GM18861 (cell line): ENCODE results near the gene MICAL3.
A peak's percentile ranks its signal among the peaks of the same experiment; 100 is the strongest.

Experiments used
- ATAC-seq: cut with Tn5 transposase; IDR thresholded peaks from one replicate; pipeline ENCODE4 v1.9.1; 2021; ENCODE audit not compliant: unreplicated experiment

The MICAL3 gene

GRCh38 chr22:17977371-17977770 is 47.0 kb downstream of the MICAL3 start:
- ATAC-seq, result no peak

GRCh38 chr22:17976121-17976520 is 48.2 kb downstream of the MICAL3 start:
- no peak for ATAC-seq

- ATAC-seq, result no peak
These were observed 49.5 kb downstream of the MICAL3 start for GRCh38 chr22:17974703-17975372.

- no peak for ATAC-seq
These were observed 50.3 kb downstream of the MICAL3 start for GRCh38 chr22:17974087-17974486.

GRCh38 chr22:17973217-17973616 is 51.1 kb downstream of the MICAL3 start:
- no peak for ATAC-seq

GRCh38 chr22:17972385-17973191 is 51.8 kb downstream of the MICAL3 start:
- ATAC-seq, result no peak

GRCh38 chr22:17971711-17972110 is 52.6 kb downstream of the MICAL3 start:
- ATAC-seq, result no peak

- ATAC-seq, result no peak
These were observed 54.1 kb downstream of the MICAL3 start for GRCh38 chr22:17970201-17970708.

- no peak for ATAC-seq
These were observed 54.7 kb downstream of the MICAL3 start for GRCh38 chr22:17969701-17970113.

GRCh38 chr22:17968126-17968525 is 56.2 kb downstream of the MICAL3 start:
- ATAC-seq, result no peak

- ATAC-seq, result no peak
These were observed 58.0 kb downstream of the MICAL3 start for GRCh38 chr22:17966403-17966717.

GRCh38 chr22:17965538-17966402 is 58.6 kb downstream of the MICAL3 start:
- no peak for ATAC-seq

GRCh38 chr22:17964643-17965042 is 59.7 kb downstream of the MICAL3 start:
- ATAC-seq, result peak; percentile 63

- no peak for ATAC-seq
These were observed 60.2 kb downstream of the MICAL3 start for GRCh38 chr22:17964156-17964555.

- no peak for ATAC-seq
These were observed 61.3 kb downstream of the MICAL3 start for GRCh38 chr22:17963015-17963414.

- ATAC-seq, result no peak
These were observed 62.2 kb downstream of the MICAL3 start for GRCh38 chr22:17962168-17962567.

GRCh38 chr22:17961446-17961729 is 63.0 kb downstream of the MICAL3 start:
- no peak for ATAC-seq

GRCh38 chr22:17960695-17961445 is 63.5 kb downstream of the MICAL3 start:
- ATAC-seq, result no peak

- no peak for ATAC-seq
These were observed 64.3 kb downstream of the MICAL3 start for GRCh38 chr22:17960011-17960410.

GRCh38 chr22:17958166-17958565 is 66.2 kb downstream of the MICAL3 start:
- no peak for ATAC-seq

- no peak for ATAC-seq
These were observed 66.7 kb downstream of the MICAL3 start for GRCh38 chr22:17957693-17958092.
